Sigmoid colon (tissue), 7 donors: ENCODE data around the gene MRC2. TPM values are rescaled to one million over a fixed set of nuclear protein-coding genes. Genes with fewer than 3 reads are reported as not detected.

Source experiments
- DNase-seq: peaks from one replicate; pipeline ENCODE4 v3.0.0-alpha.2; 2019
- H3K27ac ChIP-seq, 4 donors: fragments of 200-600 bp; sonication (generic); one replicate each; pipeline ENCODE4 v1.5.1; 2016 to 2019; ENCODE audit warnings: mild to moderate bottlenecking in 1 of 4
- H3K27me3 ChIP-seq, 3 donors: fragments of 200-600 bp; sonication (generic); one replicate each; pipeline ENCODE4 v1.5.1; 2019; ENCODE audit warnings: mild to moderate bottlenecking in 1 of 3
- H3K36me3 ChIP-seq, 4 donors: fragments of 200-600 bp; sonication (generic); one replicate each; pipeline ENCODE4 v1.5.1; 2016 to 2019
- H3K4me1 ChIP-seq, 4 donors: fragments of 200-600 bp; sonication (generic); one replicate each; pipeline ENCODE4 v1.5.1; 2017 to 2019
- H3K4me3 ChIP-seq, 4 donors: fragments of 200-600 bp; sonication (generic); one replicate each; pipeline ENCODE4 v1.5.1; 2017 to 2019; ENCODE audit warnings: mild to moderate bottlenecking in 2 of 4, moderate library complexity in 1 of 4
- H3K9me3 ChIP-seq, 4 donors: fragments of 200-600 bp in 3 of 4; sonication (generic) in 3 of 4; one replicate each; pipeline versions ENCODE4 v1.5.1 to v1.6.1; 2013 to 2019
- EP300 ChIP-seq, 4 donors: sonication (generic); formaldehyde crosslinking; IDR thresholded peaks; one replicate each; pipeline ENCODE4 v1.6.1; 2017; ENCODE audit warnings: antibody characterized with exemption in 4 of 4
- POLR2A ChIP-seq, 2 donors: fragments of 450-650 bp; IDR thresholded peaks; one replicate each; pipeline ENCODE4 v1.6.1; 2016; ENCODE audit warnings: antibody characterized with exemption in 2 of 2, mild to moderate bottlenecking in 2 of 2, moderate library complexity in 2 of 2
- POLR2AphosphoS5 ChIP-seq, 4 donors: sonication (generic); formaldehyde crosslinking; IDR thresholded peaks; one replicate each; pipeline ENCODE4 v1.6.1; 2017; ENCODE audit warnings: antibody characterized with exemption in 4 of 4
- WGBS, 2 donors: extraction: QIAGEN DNeasy Blood & Tissue Kit; methylation state at CpG; one replicate each; pipeline ENCODE4 v1.1.7; 2013; 5-methylcytosine and 5-hydroxymethylcytosine counted together
- intact Hi-C: fragments of 100-400 bp; cut with DNase I; formaldehyde crosslinking; loops from one replicate; pipeline ENCODE4 v1.15.1; 2023
- polyA plus RNA-seq, 3 donors: library from polyadenylated mRNA; stranded (reverse); fragments of 200-250 nt; gene quantifications; one replicate each; pipeline ENCODE4 v1.2.3, GENCODE V29; 2013
- total RNA-seq, 4 donors: library from RNA; depleted of rRNA; stranded (reverse); fragments of >200 nt; gene quantifications; one replicate each; pipeline ENCODE4 v1.1.0, GENCODE V29; 2016
- TF ChIP-seq, protein P1 (sequence below), 4 experiments: fragments of 450-650 bp in 3 of 4; fragments of 200-600 bp in 1 of 4; IDR thresholded peaks; one replicate each; pipeline ENCODE4 v1.5.1; 2016 to 2019; ENCODE audit warnings: antibody characterized with exemption in 4 of 4, mild to moderate bottlenecking in 3 of 4, moderate library complexity in 2 of 4
- donor health status: healthy with polysubstance abuse.
- donor health status: Bipolar disorder and iron deficiency.
- donor health status: healthy.

Gene MRC2
- total and polyA plus RNA-seq, 7 donors, result 2.5 to 94.4 (median 19.6) TPM

DNA sequence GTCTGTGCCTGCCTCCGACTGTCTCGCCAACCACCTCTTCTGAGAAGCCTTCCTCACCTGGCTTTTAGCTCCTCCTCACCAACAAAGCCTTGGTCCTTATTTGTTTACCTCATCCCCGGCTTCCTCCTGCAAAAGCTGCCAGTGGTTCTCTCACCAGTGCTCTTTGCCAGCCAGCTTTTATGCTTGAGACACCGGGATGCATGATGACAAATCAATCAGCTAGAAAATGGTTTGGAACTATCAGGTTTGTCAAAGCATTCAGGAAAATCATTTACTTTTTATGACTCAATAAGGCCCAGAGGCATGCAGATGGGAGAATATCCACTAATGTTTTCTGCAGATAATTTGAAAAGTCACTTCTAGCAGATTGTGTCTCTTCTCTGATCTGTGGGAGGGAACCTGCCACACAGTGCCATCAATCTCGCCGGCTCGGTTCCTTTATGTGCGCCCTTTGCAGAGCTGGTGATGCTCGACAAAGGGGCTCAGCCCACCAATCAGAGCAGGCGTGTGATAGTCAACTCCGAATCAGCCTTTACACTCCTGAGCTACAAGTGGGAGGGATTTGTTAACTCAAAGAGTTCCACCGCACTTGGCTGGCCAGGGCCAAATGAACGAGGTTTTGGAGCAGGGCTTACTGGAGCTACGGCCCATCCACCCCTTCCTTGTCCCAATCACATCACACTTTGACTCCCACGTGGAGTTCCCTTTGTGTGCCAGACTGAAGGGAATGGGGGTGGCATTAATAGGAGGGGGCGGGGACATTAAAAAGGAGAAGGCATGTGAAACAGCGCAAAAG lies 85.8 kb downstream of the MRC2 start:
- no peak for DNase-seq
- no peak for TF ChIP-seq EP300 (IDR thresholded peaks at IDR 0.05)
- TF ChIP-seq, protein P1, sequence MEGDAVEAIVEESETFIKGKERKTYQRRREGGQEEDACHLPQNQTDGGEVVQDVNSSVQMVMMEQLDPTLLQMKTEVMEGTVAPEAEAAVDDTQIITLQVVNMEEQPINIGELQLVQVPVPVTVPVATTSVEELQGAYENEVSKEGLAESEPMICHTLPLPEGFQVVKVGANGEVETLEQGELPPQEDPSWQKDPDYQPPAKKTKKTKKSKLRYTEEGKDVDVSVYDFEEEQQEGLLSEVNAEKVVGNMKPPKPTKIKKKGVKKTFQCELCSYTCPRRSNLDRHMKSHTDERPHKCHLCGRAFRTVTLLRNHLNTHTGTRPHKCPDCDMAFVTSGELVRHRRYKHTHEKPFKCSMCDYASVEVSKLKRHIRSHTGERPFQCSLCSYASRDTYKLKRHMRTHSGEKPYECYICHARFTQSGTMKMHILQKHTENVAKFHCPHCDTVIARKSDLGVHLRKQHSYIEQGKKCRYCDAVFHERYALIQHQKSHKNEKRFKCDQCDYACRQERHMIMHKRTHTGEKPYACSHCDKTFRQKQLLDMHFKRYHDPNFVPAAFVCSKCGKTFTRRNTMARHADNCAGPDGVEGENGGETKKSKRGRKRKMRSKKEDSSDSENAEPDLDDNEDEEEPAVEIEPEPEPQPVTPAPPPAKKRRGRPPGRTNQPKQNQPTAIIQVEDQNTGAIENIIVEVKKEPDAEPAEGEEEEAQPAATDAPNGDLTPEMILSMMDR (IDR thresholded peaks at IDR 0.05), result no peak
- Histone ChIP-seq H3K27ac (no peak overlapping the region), H3K4me1 (no peaks in the 10 kb centered on the region), H3K4me3 (no peak overlapping the region), H3K36me3 (no peaks in the 10 kb centered on the region), H3K9me3 (peaks cover 0 to 3% (median 1%) of the 10 kb centered on the region in 4 donors), H3K27me3 (no peaks in the 10 kb centered on the region)
- intact Hi-C loops, result no loop called here
- 81 to 83% methylated on average over 17 of the region's 17 CpGs for WGBS, 2 donors

DNA sequence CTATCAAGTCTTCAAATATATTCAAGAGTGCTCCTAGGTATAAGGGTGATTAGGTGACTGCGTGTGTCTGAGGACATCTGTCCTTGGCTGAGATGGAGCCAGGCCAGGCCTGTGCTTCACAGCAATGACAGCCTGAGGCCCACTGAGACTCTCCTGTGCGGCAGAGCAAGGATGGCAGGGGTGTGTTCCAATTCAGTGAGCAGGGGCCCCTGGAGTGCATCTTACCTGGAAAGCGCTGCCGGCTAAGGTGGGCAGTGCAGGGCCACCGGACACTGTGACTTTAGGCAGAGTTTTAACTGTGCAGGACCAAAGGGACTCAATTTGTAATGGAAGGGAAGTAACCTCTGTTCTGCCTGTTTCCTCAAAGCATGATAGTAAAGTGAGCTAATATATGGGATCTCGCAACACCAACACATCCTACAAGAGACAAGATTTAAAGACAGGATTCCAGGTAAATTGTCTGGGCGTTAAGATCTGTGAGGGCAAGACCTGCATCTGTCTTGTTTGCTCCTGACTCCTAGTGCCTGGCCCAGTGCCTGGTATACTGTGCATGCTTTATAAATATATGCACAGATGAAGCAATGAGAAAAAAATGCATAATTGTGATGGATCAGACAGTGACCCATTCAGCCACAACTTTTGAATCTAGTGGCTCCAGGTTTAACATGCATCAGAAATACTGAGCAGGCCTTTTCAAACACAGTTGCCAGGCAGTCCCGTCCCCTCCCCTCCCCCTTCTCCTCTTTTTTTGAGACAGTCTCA lies 86.7 kb downstream of the MRC2 start:
- WGBS, 2 donors, result 92 to 94% methylated on average over 8 of the region's 8 CpGs
- TF ChIP-seq POLR2A (IDR thresholded peaks at IDR 0.05) (no peak), EP300 (IDR thresholded peaks at IDR 0.05) (no peak), POLR2AphosphoS5 (IDR thresholded peaks at IDR 0.05) (no peak)
- TF ChIP-seq, protein P1 (IDR thresholded peaks at IDR 0.05), result no peak
- Histone ChIP-seq H3K9me3 (no peaks in the 10 kb centered on the region), H3K36me3 (no peaks in the 10 kb centered on the region), H3K4me3 (no peak overlapping the region), H3K27ac (no peak overlapping the region), H3K27me3 (no peaks in the 10 kb centered on the region), H3K4me1 (no peaks in the 10 kb centered on the region)
- intact Hi-C loops, result no loop called here
- DNase-seq, result peak; percentile 26

DNA sequence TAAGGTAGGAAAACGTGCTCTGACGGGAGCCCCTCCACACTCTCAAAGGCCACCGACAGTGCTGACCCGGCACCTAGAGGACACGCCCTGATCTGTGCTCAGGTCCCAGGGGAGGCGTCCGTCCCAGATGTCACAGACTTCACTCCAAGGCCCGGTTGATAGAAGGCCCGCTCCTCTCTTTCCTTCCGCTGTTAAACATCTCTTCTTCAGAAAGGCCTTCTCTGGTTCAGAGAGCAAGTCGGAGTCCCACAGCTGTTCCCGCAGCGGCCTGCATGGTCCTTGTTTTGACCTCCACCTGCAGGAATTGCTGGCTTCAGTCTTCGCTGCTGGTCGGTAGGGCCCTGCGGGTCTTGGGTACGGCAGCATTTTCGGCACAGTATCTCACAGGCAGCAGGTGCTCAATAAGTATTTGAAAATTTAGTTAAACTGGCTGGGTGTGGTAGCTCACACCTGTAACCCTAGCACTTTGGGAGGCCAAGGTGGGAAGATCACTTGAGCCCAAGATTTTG lies 88.5 kb downstream of the MRC2 start:
- H3K4me3 ChIP-seq, result no peak overlapping the region
- no peaks in the 10 kb centered on the region for H3K4me1 ChIP-seq
- no peaks in the 10 kb centered on the region for H3K27me3 ChIP-seq
- TF ChIP-seq EP300 (IDR thresholded peaks at IDR 0.05), result no peak
- TF ChIP-seq POLR2A (IDR thresholded peaks at IDR 0.05), result no peak
- TF ChIP-seq POLR2AphosphoS5 (IDR thresholded peaks at IDR 0.05), result no peak
- TF ChIP-seq, protein P1 (IDR thresholded peaks at IDR 0.05), result no peak
- intact Hi-C loops, result no loop called here
- WGBS, 2 donors, result 96 to 97% methylated on average over 18 of the region's 18 CpGs
- peak; percentile 24 for DNase-seq
- no peak overlapping the region for H3K27ac ChIP-seq
- no peaks in the 10 kb centered on the region for H3K9me3 ChIP-seq
- no peaks in the 10 kb centered on the region for H3K36me3 ChIP-seq

DNA sequence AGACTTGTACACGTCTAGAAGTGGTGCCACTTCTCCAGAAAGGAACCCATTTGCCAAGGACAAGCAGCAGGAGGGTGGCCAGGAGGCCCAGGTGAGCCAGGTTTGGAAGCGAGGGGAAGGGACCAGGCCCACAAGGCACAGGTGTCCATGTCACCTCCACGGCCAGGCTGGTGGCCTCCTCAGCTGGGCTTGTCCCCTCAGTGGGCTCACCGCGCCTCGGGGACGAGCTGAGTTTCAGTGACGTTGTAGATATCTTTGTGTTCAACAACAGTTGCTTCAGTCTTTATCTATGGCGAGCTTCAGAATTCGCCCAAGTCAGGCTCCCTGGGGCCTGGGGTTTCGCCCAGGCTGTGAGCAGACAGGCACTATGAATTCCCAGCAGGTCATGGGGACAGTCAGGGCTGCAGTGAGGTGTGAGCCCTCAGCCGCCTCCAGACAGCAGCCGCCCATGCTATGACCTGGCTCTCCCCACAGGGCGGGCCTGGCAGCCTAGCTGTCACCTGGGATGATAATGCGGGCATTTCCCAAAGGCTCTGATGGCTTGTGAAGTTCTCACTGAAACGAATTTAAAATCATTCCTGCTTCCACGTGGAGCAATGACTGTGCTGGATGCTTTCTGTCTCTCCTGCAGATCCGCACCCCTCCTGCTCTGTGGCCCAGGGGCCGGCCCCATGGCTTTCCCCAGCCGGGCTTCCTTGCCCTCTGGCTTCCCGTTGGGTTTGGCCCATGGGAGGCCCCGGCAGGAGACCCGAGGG lies 89.5 kb downstream of the MRC2 start:
- WGBS, 2 donors, result 91 to 92% methylated on average over 23 of the region's 23 CpGs
- no peaks in the 10 kb centered on the region for H3K9me3 ChIP-seq
- no peak for DNase-seq
- H3K4me3 ChIP-seq, result no peak overlapping the region
- no peaks in the 10 kb centered on the region for H3K27me3 ChIP-seq
- TF ChIP-seq POLR2A (IDR thresholded peaks at IDR 0.05) (no peak), EP300 (IDR thresholded peaks at IDR 0.05) (no peak), POLR2AphosphoS5 (IDR thresholded peaks at IDR 0.05) (no peak)
- TF ChIP-seq, protein P1 (IDR thresholded peaks at IDR 0.05), result no peak
- H3K4me1 ChIP-seq, result no peaks in the 10 kb centered on the region
- no peak overlapping the region for H3K27ac ChIP-seq
- H3K36me3 ChIP-seq, result no peaks in the 10 kb centered on the region
- intact Hi-C loops, result no loop called here
